DOHH2 (cell line): ENCODE data around the gene SLC6A3.

ENCODE experiments used
- H3F3A ChIP-seq: fragments of 200-600 bp; sonication (generic), shearing (Covaris generic); 2 replicates; pipeline ENCODE4 v1.6.0; 2016; ENCODE audit warnings: antibody characterized with exemption, mild to moderate bottlenecking; ENCODE audit not compliant: control insufficient read depth, insufficient read depth
- H3K27ac ChIP-seq: fragments of 200-600 bp; sonication (generic); 2 replicates; pipeline ENCODE4 v1.5.1; 2014; ENCODE audit warnings: low read depth, mild to moderate bottlenecking, low read length, moderate library complexity
- H3K27me3 ChIP-seq: fragments of 200-600 bp; sonication (generic); 2 replicates; pipeline ENCODE4 v1.6.1; 2014; ENCODE audit warnings: mild to moderate bottlenecking, low read length, mixed read lengths; ENCODE audit not compliant: control insufficient read depth
- H3K36me3 ChIP-seq: fragments of 200-600 bp; sonication (generic); 2 replicates; pipeline ENCODE4 v1.6.1; 2014; ENCODE audit warnings: mild to moderate bottlenecking, low read length, moderate library complexity, mixed read lengths; ENCODE audit not compliant: control insufficient read depth
- H3K4me1 ChIP-seq: fragments of 200-600 bp; sonication (generic); 2 replicates; pipeline ENCODE4 v1.6.1; 2014; ENCODE audit warnings: mild to moderate bottlenecking, low read length, mixed read lengths; ENCODE audit not compliant: control insufficient read depth
- H3K4me2 ChIP-seq: fragments of 200-600 bp; sonication (generic); 2 replicates; pipeline ENCODE4 v1.6.0; 2014; ENCODE audit warnings: mild to moderate bottlenecking, low read length, moderate library complexity
- H3K4me3 ChIP-seq: fragments of 200-600 bp; sonication (generic); 2 replicates; pipeline ENCODE4 v1.5.1; 2014; ENCODE audit warnings: mild to moderate bottlenecking, low read length, mixed read lengths
- H3K79me2 ChIP-seq: fragments of 200-600 bp; sonication (generic); 2 replicates; pipeline ENCODE4 v1.6.1; 2014; ENCODE audit warnings: mild to moderate bottlenecking, low read length, mixed read lengths; ENCODE audit not compliant: control insufficient read depth
- H3K9me2 ChIP-seq: fragments of 200-600 bp; sonication (generic); replicated peaks from 2 replicates; pipeline ENCODE4 v1.6.1; 2014; ENCODE audit warnings: mild to moderate bottlenecking, low read length, mixed read lengths; ENCODE audit not compliant: control insufficient read depth
- H3K9me3 ChIP-seq: fragments of 200-600 bp; sonication (generic); 2 replicates; pipeline ENCODE4 v1.6.1; 2014; ENCODE audit warnings: antibody characterized with exemption, low read length, mixed read lengths; ENCODE audit not compliant: control insufficient read depth, insufficient read depth
- H4K20me1 ChIP-seq: fragments of 200-600 bp; sonication (generic); 2 replicates; pipeline ENCODE4 v1.6.0; 2014; ENCODE audit warnings: low read depth, mild to moderate bottlenecking, antibody characterized with exemption, low read length, moderate library complexity; ENCODE audit not compliant: control insufficient read depth, insufficient read depth
- EZH2phosphoT487 ChIP-seq: fragments of 200-600 bp; sonication (generic); IDR thresholded peaks from 2 replicates; pipeline ENCODE4 v1.6.1; 2017; ENCODE audit warnings: borderline replicate concordance, mild to moderate bottlenecking, antibody characterized with exemption, low read length, moderate library complexity, mixed read lengths
- TF ChIP-seq, protein P1 (sequence below): fragments of 200-600 bp; sonication (generic); IDR thresholded peaks from one replicate; pipeline ENCODE4 v1.5.1; 2014; ENCODE audit warnings: antibody characterized with exemption, mild to moderate bottlenecking, low read depth, low read length; ENCODE audit not compliant: poor library complexity, severe bottlenecking

Gene SLC6A3

DNA sequence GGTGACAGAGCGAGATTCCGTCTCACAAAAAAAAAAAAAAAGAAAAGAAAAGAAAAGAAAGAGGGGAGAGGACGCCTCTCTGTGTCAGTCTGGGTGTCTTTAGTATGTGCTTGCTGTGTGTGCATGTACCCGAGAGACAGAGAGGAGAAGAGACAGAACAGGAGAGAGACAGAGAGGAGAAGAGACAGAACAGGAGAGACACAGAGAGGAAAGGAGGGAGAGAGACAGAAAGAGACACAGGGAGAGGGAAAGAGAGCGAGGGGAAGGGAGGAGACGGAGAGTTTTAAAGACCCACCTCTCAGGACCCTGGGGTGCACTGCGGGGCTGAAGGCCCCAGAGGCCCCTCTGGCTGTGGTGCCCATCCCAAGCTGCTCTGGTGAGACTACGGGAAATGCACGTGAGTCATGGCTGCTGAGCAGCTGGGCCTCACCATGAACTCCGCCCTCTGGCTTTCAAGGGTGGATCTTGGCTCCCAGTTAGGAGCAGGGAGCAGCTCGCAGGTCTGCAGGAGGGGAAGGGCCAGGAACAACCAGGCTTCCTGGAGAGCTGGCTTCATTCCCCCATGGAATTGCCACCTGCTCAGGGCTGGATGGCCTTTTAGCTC is 7.9 kb downstream of the SLC6A3 start:
- H3K9me2 ChIP-seq: no peaks in the 10 kb centered on the region
- no peak overlapping the region for H3K27ac ChIP-seq
- H4K20me1 ChIP-seq: no peaks in the 10 kb centered on the region
- H3K4me2 ChIP-seq: no peak overlapping the region
- no peaks in the 10 kb centered on the region for H3K27me3 ChIP-seq
- H3K9me3 ChIP-seq: peaks cover 9% of the 10 kb centered on the region; the same call in 1 of the 2 replicates
- H3K36me3 ChIP-seq: no peaks in the 10 kb centered on the region
- H3K79me2 ChIP-seq: no peaks in the 10 kb centered on the region
- H3K4me3 ChIP-seq: no peak overlapping the region
- no peaks in the 10 kb centered on the region for H3F3A ChIP-seq
- no peaks in the 10 kb centered on the region for H3K4me1 ChIP-seq
- TF ChIP-seq, protein P1, sequence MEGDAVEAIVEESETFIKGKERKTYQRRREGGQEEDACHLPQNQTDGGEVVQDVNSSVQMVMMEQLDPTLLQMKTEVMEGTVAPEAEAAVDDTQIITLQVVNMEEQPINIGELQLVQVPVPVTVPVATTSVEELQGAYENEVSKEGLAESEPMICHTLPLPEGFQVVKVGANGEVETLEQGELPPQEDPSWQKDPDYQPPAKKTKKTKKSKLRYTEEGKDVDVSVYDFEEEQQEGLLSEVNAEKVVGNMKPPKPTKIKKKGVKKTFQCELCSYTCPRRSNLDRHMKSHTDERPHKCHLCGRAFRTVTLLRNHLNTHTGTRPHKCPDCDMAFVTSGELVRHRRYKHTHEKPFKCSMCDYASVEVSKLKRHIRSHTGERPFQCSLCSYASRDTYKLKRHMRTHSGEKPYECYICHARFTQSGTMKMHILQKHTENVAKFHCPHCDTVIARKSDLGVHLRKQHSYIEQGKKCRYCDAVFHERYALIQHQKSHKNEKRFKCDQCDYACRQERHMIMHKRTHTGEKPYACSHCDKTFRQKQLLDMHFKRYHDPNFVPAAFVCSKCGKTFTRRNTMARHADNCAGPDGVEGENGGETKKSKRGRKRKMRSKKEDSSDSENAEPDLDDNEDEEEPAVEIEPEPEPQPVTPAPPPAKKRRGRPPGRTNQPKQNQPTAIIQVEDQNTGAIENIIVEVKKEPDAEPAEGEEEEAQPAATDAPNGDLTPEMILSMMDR: no peak
- no peak for TF ChIP-seq EZH2phosphoT487

GRCh38 chr5:1436681-1437080 is 8.6 kb downstream of the SLC6A3 start:
- Histone ChIP-seq H3K4me2 (no peak overlapping the region), H3K4me3 (no peak overlapping the region)
- no peak for TF ChIP-seq EZH2phosphoT487
- TF ChIP-seq, protein P1: no peak

DNA sequence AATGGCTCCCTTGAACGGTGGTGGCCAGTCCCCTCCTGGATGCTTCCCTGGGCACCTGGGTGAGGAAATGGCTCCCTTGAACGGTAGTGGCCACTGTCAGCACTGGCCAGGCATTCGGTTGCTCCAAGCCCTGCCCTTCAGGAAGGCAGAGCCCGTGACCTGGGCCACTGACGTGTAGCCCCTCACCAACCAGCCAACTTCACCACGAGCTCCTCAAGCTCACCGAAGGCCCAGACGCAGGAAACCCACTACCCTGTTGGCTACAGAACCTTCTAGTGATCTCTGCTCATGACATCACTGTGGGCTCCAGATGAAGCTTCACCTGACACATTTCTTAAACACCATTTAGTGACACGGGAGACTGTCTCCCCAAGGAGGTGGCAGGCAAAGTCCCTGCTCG is 9.2 kb downstream of the SLC6A3 start:
- H3F3A ChIP-seq: no peaks in the 10 kb centered on the region
- H3K4me1 ChIP-seq: no peaks in the 10 kb centered on the region
- H3K4me2 ChIP-seq: no peak overlapping the region
- no peak overlapping the region for H3K4me3 ChIP-seq
- H3K9me2 ChIP-seq: no peaks in the 10 kb centered on the region
- H3K79me2 ChIP-seq: no peaks in the 10 kb centered on the region
- TF ChIP-seq, protein P1: no peak
- TF ChIP-seq EZH2phosphoT487: no peak
- H3K36me3 ChIP-seq: no peaks in the 10 kb centered on the region
- no peaks in the 10 kb centered on the region for H3K27me3 ChIP-seq
- peaks cover 16% of the 10 kb centered on the region; the same call in 1 of the 2 replicates for H3K9me3 ChIP-seq
- no peaks in the 10 kb centered on the region for H4K20me1 ChIP-seq
- no peak overlapping the region for H3K27ac ChIP-seq

More at GRCh38 chr5:1436681-1437080, 8.6 kb downstream of the SLC6A3 start:
- H3F3A ChIP-seq: no peaks in the 10 kb centered on the region
- no peak overlapping the region for H3K27ac ChIP-seq
- no peaks in the 10 kb centered on the region for H3K79me2 ChIP-seq
- no peaks in the 10 kb centered on the region for H3K4me1 ChIP-seq
- H4K20me1 ChIP-seq: no peaks in the 10 kb centered on the region
- no peaks in the 10 kb centered on the region for H3K36me3 ChIP-seq
- H3K9me3 ChIP-seq: peaks cover 12% of the 10 kb centered on the region; the same call in 1 of the 2 replicates
- H3K27me3 ChIP-seq: no peaks in the 10 kb centered on the region
- H3K9me2 ChIP-seq: no peaks in the 10 kb centered on the region
